ENCODE measurements around the gene ANO10.

ANO10 gene

GRCh38 chr3:43426388-43426787 lies 195.4 kb downstream of the ANO10 start:
- TF ChIP-seq YY1 (IDR thresholded peaks at IDR 0.05; ENCODE audit: low read depth) (no peak), CEBPB (IDR thresholded peaks at IDR 0.05) (no peak), TEAD4 (IDR thresholded peaks at IDR 0.05) (no peak), MAX (IDR thresholded peaks at IDR 0.05) (no peak)

- no peak for TF ChIP-seq EGR1 (IDR thresholded peaks at IDR 0.05)
- TF ChIP-seq CEBPB (IDR thresholded peaks at IDR 0.05): no peak
- TF ChIP-seq YY1 (IDR thresholded peaks at IDR 0.05; ENCODE audit: low read depth): no peak
- no peak for TF ChIP-seq FOXM1 (IDR thresholded peaks at IDR 0.05; ENCODE audit: borderline replicate concordance, low read depth)
Observed at GRCh38 chr3:43425829-43426228, 196.0 kb downstream of the ANO10 start.

GRCh38 chr3:43423639-43424038 lies 198.2 kb downstream of the ANO10 start:
- TF ChIP-seq TCF12 (IDR thresholded peaks at IDR 0.05; ENCODE audit: low read depth) (no peak), RAD21 (IDR thresholded peaks at IDR 0.05; ENCODE audit: low read depth) (no peak), CREB1 (IDR thresholded peaks at IDR 0.05; ENCODE audit: low read depth) (no peak), TAF1 (IDR thresholded peaks at IDR 0.05; ENCODE audit: low read depth) (no peak), EP300 (IDR thresholded peaks at IDR 0.05; ENCODE audit: borderline replicate concordance) (no peak), YY1 (IDR thresholded peaks at IDR 0.05; ENCODE audit: low read depth) (no peak), NFIC (IDR thresholded peaks at IDR 0.05) (no peak), USF1 (IDR thresholded peaks at IDR 0.05) (no peak), REST (IDR thresholded peaks at IDR 0.05; ENCODE audit: low read depth) (no peak), MAX (IDR thresholded peaks at IDR 0.05) (no peak), ZBTB7A (IDR thresholded peaks at IDR 0.05; ENCODE audit: low read depth) (no peak), TEAD4 (IDR thresholded peaks at IDR 0.05) (no peak), EGR1 (IDR thresholded peaks at IDR 0.05) (no peak), FOXM1 (IDR thresholded peaks at IDR 0.05; ENCODE audit: borderline replicate concordance, low read depth) (no peak), CEBPB (IDR thresholded peaks at IDR 0.05) (no peak)

- no peak for TF ChIP-seq YY1 (IDR thresholded peaks at IDR 0.05; ENCODE audit: low read depth)
- TF ChIP-seq FOXM1 (IDR thresholded peaks at IDR 0.05; ENCODE audit: borderline replicate concordance, low read depth): no peak
- no peak for TF ChIP-seq EGR1 (IDR thresholded peaks at IDR 0.05)
- TF ChIP-seq MAX (IDR thresholded peaks at IDR 0.05): no peak
- TF ChIP-seq USF1 (IDR thresholded peaks at IDR 0.05): no peak
- no peak for TF ChIP-seq RAD21 (IDR thresholded peaks at IDR 0.05; ENCODE audit: low read depth)
Observed at GRCh38 chr3:43423142-43423541, 198.7 kb downstream of the ANO10 start.

GRCh38 chr3:43418601-43419272 lies 203.1 kb downstream of the ANO10 start:
- no peak for TF ChIP-seq EGR1 (IDR thresholded peaks at IDR 0.05)
- no peak for TF ChIP-seq RAD21 (IDR thresholded peaks at IDR 0.05; ENCODE audit: low read depth)

- TF ChIP-seq USF1 (IDR thresholded peaks at IDR 0.05): no peak
- TF ChIP-seq EGR1 (IDR thresholded peaks at IDR 0.05): no peak
- TF ChIP-seq TEAD4 (IDR thresholded peaks at IDR 0.05): no peak
- TF ChIP-seq ZBTB7A (IDR thresholded peaks at IDR 0.05; ENCODE audit: low read depth): no peak
- TF ChIP-seq NFIC (IDR thresholded peaks at IDR 0.05): no peak
- no peak for TF ChIP-seq RAD21 (IDR thresholded peaks at IDR 0.05; ENCODE audit: low read depth)
- no peak for TF ChIP-seq REST (IDR thresholded peaks at IDR 0.05; ENCODE audit: low read depth)
- TF ChIP-seq EP300 (IDR thresholded peaks at IDR 0.05; ENCODE audit: borderline replicate concordance): no peak
Observed at GRCh38 chr3:43417133-43417532, 204.7 kb downstream of the ANO10 start.
